Stimulated activated CD4-positive, alpha-beta T cell treated with anti-CD3 and anti-CD28 coated beads, Interleukin-2, amount 100 ng/mL, for 24 hours (primary cell): ENCODE measurements around the gene HADH.
A peak's percentile ranks its signal among the peaks of the same experiment; 100 is the strongest.
"Not testable (repeated sequence)": the region's sequence is repeated elsewhere in the genome, so short reads cannot be mapped to it uniquely, and the experiment has no call there.

Source experiments
- DNase-seq, 2 donors: peaks; one replicate each; pipeline ENCODE4 v3.0.0-alpha.2; 2020

Gene HADH

GRCh38 chr4:107996949-107997788 is 7.5 kb downstream of the HADH start:
- DNase-seq: no peak

GRCh38 chr4:107997794-107998193 is 8.1 kb downstream of the HADH start:
- DNase-seq: no peak

- no peak for DNase-seq
Measured at GRCh38 chr4:107999932-108000539, 10.3 kb downstream of the HADH start.

- no peak for DNase-seq
Measured at GRCh38 chr4:108001540-108002135, 11.9 kb downstream of the HADH start.

GRCh38 chr4:108003982-108004515 is 14.4 kb downstream of the HADH start:
- DNase-seq: no peak

- no peak for DNase-seq
Measured at GRCh38 chr4:108004646-108005045, 15.0 kb downstream of the HADH start.

- no peak for DNase-seq
Measured at GRCh38 chr4:108005807-108006206, 16.1 kb downstream of the HADH start.

GRCh38 chr4:108006361-108006760 is 16.7 kb downstream of the HADH start:
- DNase-seq: no peak

- DNase-seq: no peak
Measured at GRCh38 chr4:108007984-108008383, 18.3 kb downstream of the HADH start.

- no peak for DNase-seq
Measured at GRCh38 chr4:108008721-108009120, 19.0 kb downstream of the HADH start.

GRCh38 chr4:108010167-108010566 is 20.5 kb downstream of the HADH start:
- no peak for DNase-seq

- DNase-seq: not testable (repeated sequence)
Measured at GRCh38 chr4:108012382-108012781, 22.7 kb downstream of the HADH start.

GRCh38 chr4:108013327-108013726 is 23.6 kb downstream of the HADH start:
- DNase-seq: no peak

GRCh38 chr4:108013955-108014354 is 24.3 kb downstream of the HADH start:
- DNase-seq: no peak

- peak; percentile 87 to 91 for DNase-seq
Measured at GRCh38 chr4:108018040-108018883, 28.6 kb downstream of the HADH start.

- DNase-seq: no peak
Measured at GRCh38 chr4:108018884-108019187, 29.1 kb downstream of the HADH start.

GRCh38 chr4:108024085-108024877 is 34.6 kb downstream of the HADH start:
- DNase-seq: no peak

GRCh38 chr4:108024878-108025165 is 35.1 kb downstream of the HADH start:
- no peak for DNase-seq

- peak; percentile 51 to 61 for DNase-seq
Measured at GRCh38 chr4:108029016-108029720, 39.5 kb downstream of the HADH start.

- DNase-seq: no peak
Measured at GRCh38 chr4:108029731-108030130, 40.0 kb downstream of the HADH start.

GRCh38 chr4:108030332-108030731 is 40.6 kb downstream of the HADH start:
- DNase-seq: peak; percentile 66 to 74
